NCI-H69 (cell line): ENCODE measurements around the gene UTP11.
A peak's percentile ranks its signal among the peaks of the same experiment; 100 is the strongest.

Source experiments
- DNase-seq: peaks from one replicate; lab custom pipeline; 2025; lab: John Stamatoyannopoulos, UW

The UTP11 gene

GRCh38 chr1:38046333-38046883, 33.9 kb downstream of the UTP11 start, which contains the start of gene POU3F1:
TSS of gene POU3F1 (minus strand) at chr1:38046793. CDS start at chr1:38046743, 50 bp downstream.
- peak; percentile 58 for DNase-seq

- peak; percentile 91 for DNase-seq
Measured at GRCh38 chr1:38046884-38047602, 34.5 kb downstream of the UTP11 start.

DNA sequence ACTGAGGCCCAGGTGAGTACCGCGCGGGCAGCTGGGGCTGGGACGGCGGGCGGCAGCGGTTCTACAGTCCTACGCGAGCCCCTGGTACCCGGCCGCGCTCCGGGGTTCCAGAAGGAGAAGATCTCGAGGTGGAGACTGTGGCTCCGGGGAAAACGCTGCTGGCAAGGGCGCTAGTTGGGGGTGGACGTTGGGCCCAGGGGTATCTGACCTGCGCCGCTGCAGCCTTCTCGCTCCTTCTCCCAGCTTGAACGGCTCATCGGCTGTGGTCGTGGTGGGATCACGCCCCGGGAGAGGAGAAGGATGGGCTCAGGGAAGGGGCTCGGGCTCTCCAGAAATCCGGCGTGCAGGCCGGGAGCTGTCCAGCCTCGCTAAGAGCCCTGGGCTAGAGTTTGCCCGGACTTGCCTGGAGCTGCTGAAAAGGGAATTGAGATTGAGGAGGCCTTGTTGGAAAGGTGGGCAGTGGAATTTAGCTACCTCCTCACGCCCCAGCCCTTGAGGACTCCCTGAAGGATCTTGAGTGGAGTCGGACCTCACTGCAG, 35.1 kb downstream of the UTP11 start:
- DNase-seq = no peak

DNA sequence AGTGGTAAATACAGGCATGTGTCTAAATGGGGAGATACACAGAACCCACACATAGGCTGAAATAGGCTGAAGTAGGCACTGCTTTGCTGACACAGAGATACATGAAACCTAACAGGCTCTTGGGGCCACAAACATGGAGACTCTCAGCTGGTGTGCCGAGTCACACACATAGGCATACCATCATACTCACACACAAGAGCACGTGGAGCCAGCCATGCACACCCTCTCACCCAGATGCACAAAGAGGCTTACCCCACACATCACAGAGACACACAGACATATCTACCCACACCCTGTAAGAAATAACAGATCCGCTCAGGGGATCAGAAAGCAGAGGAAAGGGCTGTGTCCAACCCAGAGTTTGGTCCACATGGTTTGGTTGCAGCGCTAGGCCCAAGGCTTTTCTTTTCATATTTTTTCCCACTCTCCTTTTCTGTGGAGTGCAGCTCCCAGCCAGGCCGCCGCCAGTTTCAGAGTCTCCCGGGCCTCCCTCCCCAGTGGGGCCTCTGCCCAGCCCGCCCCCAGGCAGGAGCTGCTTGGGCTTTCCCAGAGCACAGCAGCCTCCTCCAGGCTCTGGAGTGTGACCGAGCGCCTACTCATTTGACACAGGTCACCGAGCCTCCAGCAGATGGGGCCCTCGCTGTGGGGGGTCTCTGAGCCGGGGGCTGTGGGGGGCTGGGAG, 38.0 kb downstream of the UTP11 start:
- DNase-seq = peak; percentile 57

DNA sequence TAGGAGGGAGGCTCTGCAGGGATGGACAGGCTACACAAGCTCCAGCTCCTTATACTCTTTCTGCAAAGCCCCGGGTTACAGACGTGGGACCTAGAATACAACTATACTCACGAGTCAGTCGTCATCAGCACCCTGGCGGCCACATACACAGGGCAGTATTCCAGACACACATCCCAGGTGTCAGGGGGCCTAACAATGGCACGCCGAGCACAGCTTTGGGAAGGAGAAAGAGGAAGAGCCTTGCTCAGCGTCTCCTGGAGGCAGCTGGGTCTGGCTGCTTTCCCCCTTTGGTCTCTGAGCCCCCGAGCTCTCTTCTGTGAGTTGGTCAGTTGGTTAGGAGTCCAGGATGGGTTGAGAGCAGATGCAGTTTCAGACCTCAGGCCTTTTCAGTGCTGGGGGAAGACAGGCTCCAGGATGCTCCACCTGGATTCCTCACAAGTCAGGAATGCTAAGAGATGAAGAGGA, 38.6 kb downstream of the UTP11 start:
- no peak for DNase-seq

GRCh38 chr1:38052750-38053415, 40.3 kb downstream of the UTP11 start:
- DNase-seq = peak; percentile 53

GRCh38 chr1:38053416-38054091, 41.0 kb downstream of the UTP11 start:
- DNase-seq = peak; percentile 53

GRCh38 chr1:38055398-38055797, 42.9 kb downstream of the UTP11 start:
- no peak for DNase-seq

GRCh38 chr1:38055965-38056364, 43.4 kb downstream of the UTP11 start:
- DNase-seq = no peak

DNA sequence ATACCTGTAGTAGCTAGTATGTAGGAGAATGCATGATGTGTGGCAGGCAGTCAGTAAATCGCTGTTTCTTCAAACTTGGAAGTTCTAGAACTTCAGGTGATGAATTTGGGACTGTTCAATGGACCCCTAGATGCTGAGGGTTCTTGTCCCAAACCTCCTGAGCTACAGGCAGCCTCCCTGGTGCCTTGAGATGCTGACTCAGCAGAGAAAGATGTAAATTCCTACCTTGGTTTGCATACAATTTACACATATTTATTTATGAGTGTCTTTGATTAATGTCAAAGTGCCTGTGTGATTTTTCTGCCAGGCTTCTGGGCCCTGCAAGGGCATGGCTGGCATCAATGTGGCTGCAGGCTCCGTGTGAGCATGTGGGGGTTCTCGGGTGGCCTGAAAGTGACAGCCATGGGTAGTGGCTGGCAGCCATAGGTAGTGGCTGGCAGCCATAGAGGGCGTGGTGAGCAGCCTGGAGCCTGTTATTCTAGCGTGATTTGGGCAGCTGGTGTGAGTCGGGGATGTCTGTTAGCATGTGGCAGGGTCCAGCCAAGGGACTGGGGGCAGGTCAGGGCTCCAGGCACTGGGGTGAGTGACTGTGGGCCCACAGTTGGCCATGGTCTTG, 47.2 kb downstream of the UTP11 start:
- DNase-seq = no peak

- no peak for DNase-seq
Measured at GRCh38 chr1:38060498-38060897, 48.0 kb downstream of the UTP11 start.

DNA sequence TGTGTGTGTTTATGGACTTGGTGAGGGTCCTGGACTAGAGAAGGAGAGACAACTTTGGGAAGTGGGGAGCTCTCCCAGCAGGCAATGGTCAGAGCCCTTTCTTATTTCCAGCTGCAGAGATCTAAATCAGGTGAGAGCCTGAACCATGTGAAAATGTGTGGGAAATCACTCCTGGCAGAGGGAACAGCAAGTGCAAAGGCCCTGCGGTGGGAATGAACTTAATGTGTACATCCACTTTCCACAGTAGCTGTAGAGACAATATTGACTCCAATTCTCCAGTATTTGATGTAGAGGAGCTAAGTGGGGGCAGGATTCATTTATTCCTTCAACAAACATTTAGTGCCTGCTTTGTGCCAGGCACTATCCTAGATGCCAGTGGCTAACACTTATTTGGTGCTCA, 48.8 kb downstream of the UTP11 start:
- DNase-seq = no peak

GRCh38 chr1:38061883-38062328, 49.4 kb downstream of the UTP11 start:
- no peak for DNase-seq

DNA sequence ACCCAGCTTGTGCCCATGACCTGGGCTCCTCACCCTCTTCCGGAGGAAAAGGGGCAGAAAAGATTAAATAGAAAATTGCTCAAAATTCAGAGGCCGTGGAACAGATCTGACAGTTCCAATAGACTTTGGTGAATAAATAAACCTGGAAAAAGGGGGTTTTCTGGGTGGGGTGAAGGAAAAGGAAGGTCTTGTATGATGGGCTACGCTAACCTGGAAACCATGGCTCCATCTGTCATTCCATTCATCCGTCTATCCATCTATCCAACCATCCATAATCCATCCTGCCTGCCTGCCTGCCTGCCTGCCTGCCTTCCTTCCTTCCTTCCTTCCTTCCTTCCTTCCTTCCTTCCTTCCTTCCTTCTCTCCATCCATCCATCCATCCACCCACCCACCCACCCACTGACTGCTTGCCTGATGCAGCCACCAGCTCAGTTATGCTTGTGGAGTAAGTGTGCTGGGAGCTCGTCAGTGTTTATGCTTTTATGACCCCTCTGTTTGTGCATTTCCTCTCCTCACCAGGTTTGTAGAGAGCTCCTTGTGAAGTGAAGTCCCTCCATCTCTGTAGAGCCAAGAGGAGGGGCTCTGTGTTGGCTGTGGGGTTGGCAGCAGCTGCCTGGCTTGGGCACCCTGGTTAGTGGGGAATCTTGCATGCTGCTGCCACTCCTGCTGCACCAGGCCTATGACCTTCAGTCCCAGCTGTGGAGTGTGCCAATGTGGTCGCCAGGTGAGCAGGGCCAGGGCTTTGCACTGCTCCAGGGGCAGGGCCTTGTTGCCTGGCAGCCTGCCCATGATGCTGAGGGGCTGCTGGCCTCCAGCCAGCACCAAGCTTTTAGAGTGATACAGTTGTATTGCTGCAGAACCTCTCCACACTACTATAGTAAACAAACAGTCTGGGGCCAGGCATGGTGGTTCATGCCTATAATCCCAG, 50.1 kb downstream of the UTP11 start:
- peak; percentile 89 for DNase-seq

DNA sequence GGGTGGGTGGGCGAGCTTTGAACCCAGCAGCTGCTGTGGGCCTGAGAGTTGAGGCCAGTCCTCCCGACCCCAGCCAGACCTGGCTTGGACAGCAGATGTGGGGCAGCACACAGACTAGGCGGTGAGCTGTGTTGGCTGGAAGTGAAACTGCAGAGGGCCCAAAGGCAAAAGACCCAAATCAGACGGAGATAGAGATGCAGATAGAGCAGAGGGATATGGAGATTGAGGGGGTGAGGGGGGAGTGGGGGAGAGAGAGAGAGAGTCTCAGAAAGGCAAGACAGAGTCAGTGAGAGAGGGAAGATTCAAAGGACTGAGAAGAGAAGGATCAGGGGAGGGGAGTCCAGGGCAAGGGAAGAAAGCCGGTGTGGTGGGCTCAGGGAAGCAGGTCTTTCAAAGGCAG, 51.1 kb downstream of the UTP11 start:
- DNase-seq = no peak

DNA sequence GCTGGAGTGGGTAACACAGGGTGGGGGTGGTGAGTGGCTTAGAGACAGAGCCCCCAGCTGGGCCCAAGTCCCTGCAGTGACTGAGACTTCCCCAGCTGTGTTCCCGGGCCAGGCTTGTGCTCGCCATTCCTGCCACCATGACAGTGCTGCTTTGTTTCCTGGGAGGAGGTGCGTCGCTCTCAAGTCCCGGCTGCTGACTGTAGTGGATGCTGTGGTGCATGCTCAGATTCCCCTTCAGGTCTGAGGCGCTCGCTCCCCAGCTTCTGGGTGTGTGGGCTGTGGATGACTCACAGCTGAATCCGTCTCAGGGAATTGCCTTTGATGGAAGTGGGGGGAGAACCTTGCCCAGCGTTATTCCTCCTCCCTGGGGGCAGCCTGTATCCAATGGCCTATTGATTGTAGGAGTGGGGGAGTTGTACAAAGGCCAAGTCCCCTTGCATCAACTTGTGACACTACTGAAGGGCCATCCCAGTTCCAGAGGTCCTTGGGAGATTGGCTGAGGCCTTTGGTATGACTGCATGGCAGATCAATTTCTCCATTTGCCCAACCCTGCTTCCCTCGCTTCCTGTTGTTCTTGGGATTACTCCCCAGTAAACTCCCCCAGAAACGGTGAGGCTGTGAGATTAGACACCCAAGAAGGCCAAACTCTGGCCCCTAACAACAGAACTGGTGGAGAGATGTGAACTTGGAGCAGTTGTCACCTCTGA, 51.8 kb downstream of the UTP11 start:
- no peak for DNase-seq

GRCh38 chr1:38068220-38068979, 55.9 kb downstream of the UTP11 start:
- DNase-seq = no peak

- DNase-seq = no peak
Measured at GRCh38 chr1:38068980-38069340, 56.4 kb downstream of the UTP11 start.
